NCI-H2081 treated with DMSO at 0.1 percent for 48 hours (cell line): ENCODE measurements around the gene SAG.
"Not testable (repeated sequence)": the region's sequence is repeated elsewhere in the genome, so short reads cannot be mapped to it uniquely, and the experiment has no call there.

Experiments
- DNase-seq: peaks from one replicate; lab custom pipeline; 2025; lab: John Stamatoyannopoulos, UW

SAG gene

GRCh38 chr2:233332125-233332524, 24.5 kb downstream of the SAG start:
- DNase-seq, result no peak

- no peak for DNase-seq
Measured at GRCh38 chr2:233334915-233335314, 27.3 kb downstream of the SAG start.

GRCh38 chr2:233336091-233336490, 28.5 kb downstream of the SAG start:
- not testable (repeated sequence) for DNase-seq

- no peak for DNase-seq
Measured at GRCh38 chr2:233336541-233336940, 28.9 kb downstream of the SAG start.

- no peak for DNase-seq
Measured at GRCh38 chr2:233338046-233338445, 30.4 kb downstream of the SAG start.

- no peak for DNase-seq
Measured at GRCh38 chr2:233338812-233339368, 31.3 kb downstream of the SAG start.

GRCh38 chr2:233339427-233339826, 31.8 kb downstream of the SAG start:
- DNase-seq, result no peak

- no peak for DNase-seq
Measured at GRCh38 chr2:233341296-233341695, 33.7 kb downstream of the SAG start.

- no peak for DNase-seq
Measured at GRCh38 chr2:233342301-233342700, 34.7 kb downstream of the SAG start.

- no peak for DNase-seq
Measured at GRCh38 chr2:233343171-233343705, 35.6 kb downstream of the SAG start.

- DNase-seq, result no peak
Measured at GRCh38 chr2:233346376-233346775, 38.8 kb downstream of the SAG start.

GRCh38 chr2:233346930-233347329, 39.3 kb downstream of the SAG start:
- DNase-seq, result no peak

GRCh38 chr2:233349005-233349998, 41.7 kb downstream of the SAG start:
- no peak for DNase-seq

- no peak for DNase-seq
Measured at GRCh38 chr2:233350708-233351107, 43.1 kb downstream of the SAG start.

- no peak for DNase-seq
Measured at GRCh38 chr2:233351423-233351822, 43.8 kb downstream of the SAG start.

GRCh38 chr2:233352141-233352842, 44.7 kb downstream of the SAG start:
- DNase-seq, result no peak

- no peak for DNase-seq
Measured at GRCh38 chr2:233353101-233353768, 45.6 kb downstream of the SAG start.

- DNase-seq, result no peak
Measured at GRCh38 chr2:233353769-233354499, 46.3 kb downstream of the SAG start, which contains the start of gene DGKD. DGKD (plus strand) TSS chr2:233354494; CDS start chr2:233354519, 25 bp downstream.

GRCh38 chr2:233354500-233354924, 46.9 kb downstream of the SAG start:
- no peak for DNase-seq

GRCh38 chr2:233354971-233355574, 47.5 kb downstream of the SAG start:
- DNase-seq, result no peak

GRCh38 chr2:233355916-233356315, 48.3 kb downstream of the SAG start:
- no peak for DNase-seq
